HUDEP-2 (cell line): ENCODE data around the gene PTPRK.

Source experiments
- DNase-seq, 76 experiments: peaks; one replicate each; lab custom pipeline; 2025; ENCODE audit not compliant: unreplicated experiment in 76 of 76; lab: John Stamatoyannopoulos, UW

Gene PTPRK

GRCh38 chr6:128057541-128057940 is 462.9 kb downstream of the PTPRK start:
- DNase-seq: no peak

- no peak for DNase-seq
Observed at GRCh38 chr6:128053109-128053508, 467.3 kb downstream of the PTPRK start.

- DNase-seq: no peak
Observed at GRCh38 chr6:128047989-128048388, 472.4 kb downstream of the PTPRK start.

- no peak for DNase-seq
Observed at GRCh38 chr6:128046033-128046432, 474.4 kb downstream of the PTPRK start.

- no peak for DNase-seq
Observed at GRCh38 chr6:128039543-128039942, 480.9 kb downstream of the PTPRK start.

GRCh38 chr6:128036808-128037570 is 483.4 kb downstream of the PTPRK start:
- no peak for DNase-seq

GRCh38 chr6:128033156-128033555 is 487.2 kb downstream of the PTPRK start:
- no peak for DNase-seq

GRCh38 chr6:128032042-128032441 is 488.4 kb downstream of the PTPRK start:
- no peak for DNase-seq

GRCh38 chr6:128029826-128030225 is 490.6 kb downstream of the PTPRK start:
- no peak for DNase-seq

GRCh38 chr6:128028183-128028582 is 492.2 kb downstream of the PTPRK start:
- DNase-seq: no peak

- DNase-seq: no peak
Observed at GRCh38 chr6:128025478-128025877, 494.9 kb downstream of the PTPRK start.

- DNase-seq: no peak
Observed at GRCh38 chr6:128024969-128025368, 495.4 kb downstream of the PTPRK start.

- DNase-seq: no peak
Observed at GRCh38 chr6:128024046-128024445, 496.4 kb downstream of the PTPRK start.

GRCh38 chr6:128018821-128019220 is 501.6 kb downstream of the PTPRK start:
- DNase-seq: no peak

GRCh38 chr6:128017288-128017687 is 503.1 kb downstream of the PTPRK start:
- no peak for DNase-seq

GRCh38 chr6:128007658-128008057 is 512.7 kb downstream of the PTPRK start:
- DNase-seq: no peak

GRCh38 chr6:128005009-128005408 is 515.4 kb downstream of the PTPRK start:
- DNase-seq: no peak

GRCh38 chr6:128000363-128000762 is 520.0 kb downstream of the PTPRK start:
- DNase-seq: no peak

- no peak for DNase-seq
Observed at GRCh38 chr6:127998985-127999384, 521.4 kb downstream of the PTPRK start.

GRCh38 chr6:127997496-127998164 is 522.8 kb downstream of the PTPRK start:
- DNase-seq: no peak

GRCh38 chr6:127996925-127997324 is 523.5 kb downstream of the PTPRK start:
- no peak for DNase-seq

- no peak for DNase-seq
Observed at GRCh38 chr6:127992144-127992543, 528.3 kb downstream of the PTPRK start.
